ENCODE data around the gene PACSIN2. TPM values are rescaled to one million over a fixed set of nuclear protein-coding genes. Genes with fewer than 3 reads are reported as not detected.
"Not testable (repeated sequence)": the region's sequence is repeated elsewhere in the genome, so short reads cannot be mapped to it uniquely, and the experiment has no call there.

The PACSIN2 gene
- total RNA-seq, 2 experiments from 2014 or later: 28.8 to 30.6 TPM

- ChIA-PET POLR2A (no interaction called here), CTCF (interaction anchor here (0.9 kb wide), 1 partner anchor 54 kb away, joined by 3 read pairs; no protein-coding TSS in a partner anchor)
Measured at GRCh38 chr22:42973536-42973881, 41.4 kb downstream of the PACSIN2 start.

DNA sequence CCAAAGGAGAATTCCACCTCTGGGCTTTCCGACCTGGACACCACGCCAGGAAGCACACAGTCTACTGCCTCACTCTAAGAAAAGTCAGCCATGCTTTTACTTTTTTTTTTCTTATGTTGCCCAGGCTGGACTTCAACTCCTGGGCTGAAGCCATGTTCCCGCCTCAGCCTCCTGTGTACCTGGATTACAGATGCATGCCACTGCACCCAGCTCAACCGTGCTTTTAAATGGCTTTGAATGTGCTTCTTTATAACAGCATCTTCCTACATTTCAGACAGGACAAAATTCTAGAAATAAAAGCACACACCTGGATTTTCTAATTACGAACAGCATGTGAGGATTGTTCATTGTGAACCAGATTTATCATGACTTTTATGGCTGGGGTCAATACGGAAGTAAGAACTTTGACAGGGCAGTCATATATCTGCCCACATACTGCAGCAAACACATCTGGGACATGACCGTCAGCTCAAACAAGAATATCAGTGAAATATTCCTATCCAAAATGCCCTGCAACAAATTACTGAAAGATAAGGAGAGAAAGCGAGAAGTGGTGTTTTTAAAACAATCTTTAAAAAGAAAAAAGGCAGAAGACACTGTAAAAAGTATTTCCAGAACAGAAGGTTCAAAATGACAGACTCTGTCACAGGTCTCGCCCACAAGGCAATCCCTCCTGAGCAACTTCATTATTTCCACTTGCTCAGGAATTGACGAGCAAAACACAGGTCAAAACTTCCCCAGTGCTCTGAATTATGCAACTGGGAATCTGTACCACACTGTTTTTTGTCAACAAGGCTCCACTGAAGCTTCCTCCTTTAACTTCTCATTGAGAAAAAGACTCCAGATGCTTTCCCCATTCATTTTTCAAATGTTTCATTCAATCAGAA is 42.1 kb downstream of the PACSIN2 start:
- CTCF ChIA-PET: no interaction called here
- POLR2A ChIA-PET: no interaction called here

DNA sequence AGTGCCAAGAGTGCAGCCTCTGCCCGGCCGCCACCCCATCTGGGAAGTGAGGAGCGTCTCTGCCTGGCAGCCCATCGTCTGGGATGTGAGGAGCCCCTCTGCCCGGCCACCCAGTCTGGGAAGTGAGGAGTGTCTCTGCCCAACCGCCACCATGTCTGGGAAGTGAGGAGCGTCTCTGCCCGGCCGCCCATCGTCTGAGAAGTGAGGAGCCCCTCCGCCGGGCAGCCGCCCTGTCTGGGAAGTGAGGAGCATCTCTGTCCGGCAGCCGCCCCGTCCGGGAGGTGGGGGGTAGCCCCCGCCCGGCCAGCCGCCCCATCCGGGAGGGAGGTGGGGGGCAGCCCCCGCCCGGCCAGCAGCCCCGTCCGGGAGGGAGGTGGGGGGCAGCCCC is 43.5 kb downstream of the PACSIN2 start:
- POLR2A ChIA-PET: not testable (repeated sequence)
- CTCF ChIA-PET: interaction anchor here (0.6 kb wide), 1 partner anchor 24 kb away, joined by 3 read pairs; no protein-coding TSS in a partner anchor

DNA sequence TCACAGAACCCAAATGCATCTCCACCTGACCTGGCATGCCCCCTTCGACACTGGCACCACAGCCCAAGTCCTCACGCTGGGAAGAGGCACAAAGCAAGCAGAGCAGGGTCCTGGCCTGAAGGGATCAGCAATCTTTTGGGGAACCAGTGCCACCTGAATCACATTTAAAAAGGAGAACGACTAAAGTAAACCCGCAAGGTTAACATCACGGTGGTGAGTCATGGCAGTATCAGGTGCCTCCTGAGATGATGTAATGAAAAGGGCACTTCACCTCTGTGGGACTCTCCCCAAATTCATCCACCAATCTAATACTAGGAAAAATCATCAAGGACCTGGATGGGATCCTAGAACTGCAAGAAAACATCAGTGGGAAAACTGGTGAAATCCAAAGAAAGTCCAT is 44.9 kb downstream of the PACSIN2 start:
- CTCF ChIA-PET: no interaction called here
- POLR2A ChIA-PET: no interaction called here

- POLR2A ChIA-PET: no interaction called here
- CTCF ChIA-PET: no interaction called here
Measured at GRCh38 chr22:42969348-42969975, 45.5 kb downstream of the PACSIN2 start.

DNA sequence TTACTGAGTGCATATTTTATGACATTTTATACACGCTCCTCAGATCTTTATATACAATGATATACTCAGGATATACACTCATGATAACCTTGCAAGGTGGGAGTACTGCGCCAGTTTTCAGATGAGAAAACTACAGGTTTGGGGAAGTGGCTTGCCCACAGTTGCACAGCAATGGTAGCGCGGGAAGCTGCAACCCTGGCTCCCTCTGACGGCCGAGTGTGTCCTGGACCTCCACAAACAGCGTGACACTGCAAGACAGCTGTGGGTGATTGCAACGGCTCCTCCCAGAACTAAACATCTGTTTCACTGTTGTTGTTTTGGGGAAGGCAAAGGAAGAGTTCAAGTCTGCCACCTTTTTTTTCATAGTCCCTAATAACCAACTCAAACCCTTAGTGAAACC is 47.0 kb downstream of the PACSIN2 start:
- POLR2A ChIA-PET: no interaction called here
- CTCF ChIA-PET: no interaction called here

GRCh38 chr22:42967005-42967404 is 47.9 kb downstream of the PACSIN2 start:
- POLR2A ChIA-PET: no interaction called here

DNA sequence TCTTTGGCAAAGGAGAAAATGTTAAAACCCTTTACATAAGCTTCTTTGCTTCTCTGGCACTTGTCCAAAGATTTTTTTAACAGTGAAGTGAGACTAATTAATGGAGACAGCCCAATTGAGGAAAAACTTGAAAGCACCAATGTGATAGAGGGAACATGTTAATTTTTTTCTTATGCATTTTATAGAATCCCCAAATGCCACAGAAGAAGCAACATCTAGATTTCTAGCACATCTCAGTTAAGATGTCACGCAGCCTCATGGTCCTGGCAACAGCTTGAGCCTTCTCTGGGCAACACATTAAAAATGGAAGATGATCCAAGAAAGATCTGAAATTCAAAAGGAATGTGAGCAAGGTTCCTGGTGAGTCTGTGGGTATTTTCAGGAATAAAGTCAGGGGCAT is 48.5 kb downstream of the PACSIN2 start:
- CTCF ChIA-PET: no interaction called here
- POLR2A ChIA-PET: no interaction called here

More at GRCh38 chr22:42967005-42967404, 47.9 kb downstream of the PACSIN2 start:
- CTCF ChIA-PET: no interaction called here

DNA sequence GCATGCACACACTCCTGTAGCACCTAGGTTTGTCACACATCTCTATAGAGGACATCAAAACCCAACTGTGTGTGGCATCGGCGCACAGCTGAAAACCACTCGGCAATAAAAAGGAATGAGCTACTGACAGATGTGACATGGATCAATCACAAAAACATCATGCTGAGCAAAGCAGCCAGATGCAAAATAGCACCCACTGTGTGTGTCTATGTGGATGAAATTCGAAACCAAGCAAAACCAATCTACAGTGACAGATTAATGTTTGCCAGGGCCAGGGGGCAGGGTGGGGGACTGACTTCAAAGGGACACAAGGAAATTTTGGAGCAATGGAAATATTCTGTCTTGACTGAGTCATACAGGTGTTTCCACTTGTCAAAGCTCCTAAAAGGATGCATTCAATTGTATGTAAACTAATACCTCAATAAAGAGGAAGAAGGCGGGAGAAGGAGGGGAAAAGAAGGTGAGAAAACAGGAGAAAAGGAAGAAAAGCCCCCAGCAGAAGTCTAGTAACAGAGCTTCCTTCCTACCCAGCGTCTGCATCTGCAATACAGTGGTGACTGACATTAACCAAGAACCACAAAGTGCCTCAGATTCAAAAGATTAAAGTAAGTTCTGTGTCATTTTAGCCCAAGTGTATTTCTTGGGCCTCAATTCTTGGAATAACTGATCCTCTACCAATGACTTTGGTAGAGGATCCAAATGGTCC is 49.8 kb downstream of the PACSIN2 start:
- POLR2A ChIA-PET: interaction anchor here (0.7 to 1.4 kb wide), 3 partner anchors 109 to 980 kb away, joined by 3 to 8 read pairs (median 3); partner anchors contain the start of gene POLDIP3
- CTCF ChIA-PET: no interaction called here

GRCh38 chr22:42963231-42963595 is 51.7 kb downstream of the PACSIN2 start:
- CTCF ChIA-PET: no interaction called here
- POLR2A ChIA-PET: no interaction called here

DNA sequence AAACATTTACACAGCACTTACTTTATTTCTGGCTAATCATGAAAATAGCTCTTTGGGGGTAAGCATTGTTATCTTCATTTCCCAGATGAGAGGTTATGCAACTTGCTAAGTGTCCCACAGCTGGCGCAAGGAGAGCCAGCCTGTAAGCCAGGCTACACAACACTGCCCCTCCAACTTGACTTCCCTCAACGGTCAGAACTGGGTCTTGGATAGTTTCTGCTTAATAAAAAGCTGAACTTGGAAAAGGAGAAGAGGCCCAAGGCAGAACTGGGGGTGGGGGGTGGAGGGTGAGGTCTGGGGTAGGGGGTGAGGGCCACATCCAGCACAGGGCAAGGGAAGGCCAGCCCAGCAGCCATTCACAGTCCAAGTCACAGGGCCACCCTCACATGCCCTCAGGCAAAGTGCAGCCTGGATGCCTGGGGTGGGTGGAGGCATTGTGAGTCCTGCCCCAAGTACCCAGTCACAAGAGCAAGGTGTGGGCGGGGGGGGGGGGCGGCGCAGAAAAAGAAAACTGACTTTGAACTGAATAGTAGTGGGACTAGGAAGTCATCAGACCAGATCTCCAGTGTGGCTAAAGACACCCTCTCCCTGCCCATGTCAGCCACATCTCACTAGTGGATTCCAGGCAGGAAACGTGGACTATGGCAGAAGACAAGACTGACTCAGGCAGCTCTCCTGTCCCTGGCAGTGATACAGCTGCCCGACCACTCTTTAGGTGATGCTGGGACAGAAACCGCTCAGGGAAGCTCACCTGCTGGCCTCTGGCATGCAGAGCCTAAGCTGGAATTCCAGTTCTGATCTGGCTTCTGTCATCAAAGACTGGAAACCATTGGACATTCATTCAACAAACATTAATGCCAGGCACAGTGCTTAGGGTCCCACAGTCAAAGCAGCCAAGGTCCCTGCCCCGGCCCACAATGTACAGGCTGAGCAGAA is 52.4 kb downstream of the PACSIN2 start:
- POLR2A ChIA-PET: no interaction called here
- CTCF ChIA-PET: interaction anchor here (0.7 kb wide), 1 partner anchor 124 kb away, joined by 3 read pairs; no protein-coding TSS in a partner anchor

DNA sequence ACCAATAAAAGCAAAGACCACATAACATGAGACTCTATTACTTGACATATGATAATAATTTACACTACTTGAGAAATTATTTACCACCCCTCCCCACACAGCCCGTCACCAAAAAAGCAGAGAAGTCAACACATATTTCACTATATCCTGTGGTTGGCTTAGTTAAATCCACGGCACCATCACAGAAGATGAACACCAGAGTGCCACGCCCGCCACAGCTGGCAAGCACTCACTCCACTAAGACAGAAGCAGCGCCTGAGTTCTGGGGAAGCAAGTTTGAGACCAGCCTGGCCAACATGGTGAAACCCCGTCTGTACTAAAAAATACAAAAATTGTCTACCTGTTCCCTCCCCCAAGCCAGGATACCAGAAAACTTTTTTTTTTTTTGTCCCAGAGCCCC is 53.1 kb downstream of the PACSIN2 start:
- ChIA-PET CTCF (interaction anchor here (0.7 kb wide), 1 partner anchor 123 kb away, joined by 3 read pairs; no protein-coding TSS in a partner anchor), POLR2A (interaction anchor here (0.7 kb wide), 1 partner anchor 305 kb away, joined by 7 read pairs; no protein-coding TSS in a partner anchor)

DNA sequence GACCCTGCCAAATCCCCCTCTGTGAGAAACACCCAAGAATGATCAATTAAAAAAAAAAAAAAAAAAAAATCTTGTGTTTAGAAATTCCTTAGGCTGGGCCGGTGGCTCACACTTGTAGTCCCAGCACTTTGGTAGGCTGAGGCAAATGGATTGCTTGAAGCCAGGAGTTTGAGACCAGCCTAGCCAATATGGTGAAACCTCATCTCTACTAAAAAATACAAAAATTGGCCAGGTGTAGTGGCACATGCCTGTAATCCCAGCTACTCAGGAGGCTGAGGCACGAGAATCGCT is 53.6 kb downstream of the PACSIN2 start:
- CTCF ChIA-PET: not testable (repeated sequence)
- POLR2A ChIA-PET: interaction anchor here (0.7 kb wide), 1 partner anchor 306 kb away, joined by 7 read pairs; no protein-coding TSS in a partner anchor

DNA sequence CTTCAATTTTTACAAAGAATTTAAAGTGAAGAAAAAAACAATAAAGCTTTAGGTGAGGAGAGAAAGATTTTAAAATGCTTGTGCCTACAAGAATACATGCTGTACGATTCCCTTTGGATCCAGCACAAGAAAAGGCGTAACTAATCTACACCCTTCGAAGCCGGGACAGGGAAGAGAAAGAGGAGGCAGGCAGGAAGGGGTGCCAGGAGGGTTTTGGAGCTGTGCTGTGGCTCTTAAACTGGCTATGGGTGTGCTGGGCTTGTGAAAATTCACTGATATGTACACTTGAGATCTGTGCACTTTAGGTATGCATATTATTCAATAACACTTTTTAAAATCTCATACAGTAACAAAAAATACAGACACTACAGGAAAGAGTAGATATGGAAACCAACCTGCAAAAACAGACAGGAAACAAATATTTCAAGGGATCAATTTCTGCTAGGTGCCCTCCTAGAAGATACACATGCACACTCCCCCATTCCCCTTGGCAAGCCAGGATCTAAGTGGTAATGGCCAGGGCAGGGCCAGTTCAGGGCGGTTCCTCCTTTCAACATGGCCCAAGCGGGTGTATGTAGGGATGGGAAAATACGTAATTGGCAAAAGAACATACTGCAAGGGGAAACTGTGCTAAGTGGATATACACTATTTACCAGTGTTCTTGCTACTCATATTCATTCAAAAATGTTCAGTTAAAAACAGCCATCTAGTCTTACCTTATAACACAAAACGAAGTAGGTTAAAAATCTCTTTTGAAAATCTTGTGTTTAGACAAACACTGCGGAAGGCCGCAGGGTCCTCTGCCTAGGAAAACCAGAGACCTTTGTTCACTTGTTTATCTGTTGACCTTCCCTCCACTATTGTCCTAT is 54.2 kb downstream of the PACSIN2 start:
- CTCF ChIA-PET: no interaction called here
- POLR2A ChIA-PET: no interaction called here

DNA sequence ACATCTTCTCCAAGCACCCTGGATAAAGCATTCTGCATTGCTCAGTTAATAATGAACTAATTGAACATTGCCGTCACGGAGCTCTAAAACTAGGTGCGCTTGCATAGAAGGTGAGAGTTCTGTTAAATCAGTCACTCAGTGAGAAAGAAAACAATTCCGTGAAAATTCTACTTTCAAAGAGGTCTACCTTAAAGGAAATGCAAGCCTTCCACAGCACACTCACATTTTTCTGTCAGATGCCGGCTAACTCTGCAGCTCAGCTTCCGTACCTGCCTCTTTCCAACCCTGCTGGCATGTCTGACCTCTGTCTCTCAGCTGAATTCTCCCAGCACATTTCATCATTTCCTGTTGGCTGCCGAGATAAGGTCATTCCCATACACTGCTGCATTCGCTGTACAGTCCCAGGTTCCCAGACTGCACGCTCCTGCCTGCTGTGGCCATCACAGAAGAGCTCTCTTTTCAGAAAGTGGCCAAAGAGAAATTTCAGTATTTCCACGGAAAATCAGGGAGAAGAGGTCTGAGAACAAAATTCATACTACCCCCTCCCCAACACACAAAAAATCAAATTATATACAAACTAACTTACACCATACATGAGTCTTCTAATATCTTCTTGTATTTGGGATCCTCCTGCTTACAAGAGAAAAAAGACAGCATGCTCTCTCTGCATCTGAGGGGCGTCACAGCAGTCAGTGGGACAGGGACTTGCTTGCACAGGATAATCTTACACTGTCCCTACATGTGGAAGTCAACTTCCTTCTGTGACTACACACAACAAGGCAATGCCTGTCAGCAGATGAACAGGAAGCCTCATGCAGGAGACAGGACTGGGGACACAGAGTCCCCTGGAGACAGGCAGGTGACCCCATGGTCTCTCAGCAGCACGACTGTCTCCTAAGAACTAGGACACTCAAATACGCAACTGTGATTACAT is 55.1 kb downstream of the PACSIN2 start:
- ChIA-PET CTCF (no interaction called here), POLR2A (no interaction called here)

- CTCF ChIA-PET: no interaction called here
- POLR2A ChIA-PET: no interaction called here
Measured at GRCh38 chr22:42958937-42959336, 56.0 kb downstream of the PACSIN2 start.

DNA sequence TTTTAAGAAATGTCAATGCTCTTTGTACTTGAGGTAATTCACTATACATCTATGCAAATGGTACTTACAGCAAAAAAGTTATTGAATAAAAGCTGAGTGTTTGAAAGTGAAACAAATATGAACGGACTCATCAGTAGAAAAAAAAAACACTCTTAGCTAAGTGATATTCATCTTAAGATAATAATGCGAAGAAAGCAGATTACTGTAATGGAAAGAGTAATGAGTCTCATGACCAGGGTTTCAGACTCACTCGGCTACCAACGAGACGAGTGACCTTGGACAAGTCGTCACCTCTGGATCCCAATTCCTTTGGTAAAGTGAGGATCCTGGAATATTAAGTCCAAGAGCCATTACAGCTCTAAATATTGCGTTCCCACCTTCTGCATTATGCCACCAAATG is 57.0 kb downstream of the PACSIN2 start:
- ChIA-PET CTCF (no interaction called here), POLR2A (interaction anchor here (0.6 kb wide), 1 partner anchor 309 kb away, joined by 3 read pairs; the partner anchor contains the start of gene CYB5R3)

- POLR2A ChIA-PET: no interaction called here
- CTCF ChIA-PET: no interaction called here
Measured at GRCh38 chr22:42957544-42957943, 57.4 kb downstream of the PACSIN2 start.

All from activated CD8-positive, alpha-beta memory T cell treated with anti-CD3 and anti-CD28 coated beads for 36 hours (primary cell).